Neural crest cell (in vitro differentiated cells): ENCODE data around the gene TMEM187. TPM values are rescaled to one million over a fixed set of nuclear protein-coding genes. Genes with fewer than 3 reads are reported as not detected.

ENCODE experiments used
- DNase-seq: peaks from one replicate; pipeline ENCODE4 v3.0.0; 2021; ENCODE audit warnings: low read depth, mixed read lengths, low spot score
- H3K27ac Mint-ChIP-seq: one replicate; pipeline ENCODE4 v1.8.0; 2021; ENCODE audit warnings: mild to moderate bottlenecking, mixed read lengths; ENCODE audit not compliant: unreplicated experiment
- H3K27me3 Mint-ChIP-seq: 2 replicates; pipeline ENCODE4 v1.8.0; 2021; ENCODE audit warnings: low read depth, mild to moderate bottlenecking, mixed read lengths
- H3K36me3 Mint-ChIP-seq: 2 replicates; pipeline ENCODE4 v1.8.0; 2021; ENCODE audit warnings: low read depth, mild to moderate bottlenecking, mixed read lengths
- H3K4me1 Mint-ChIP-seq: 2 replicates; pipeline ENCODE4 v1.8.0; 2021; ENCODE audit warnings: mixed read lengths
- H3K4me3 Mint-ChIP-seq: one replicate; pipeline ENCODE4 v1.8.0; 2021; ENCODE audit warnings: mild to moderate bottlenecking, mixed read lengths
- H3K9me3 Mint-ChIP-seq: 2 replicates; pipeline ENCODE4 v1.8.0; 2021; ENCODE audit warnings: mixed read lengths
- total RNA-seq: library from RNA; stranded (reverse); gene quantifications from 2 replicates; pipeline ENCODE4 v1.2.1, GENCODE V29; 2021
- TF ChIP-seq, protein P1 (sequence below): fragments of 200-600 bp; sonication (generic); conservative IDR thresholded peaks from 2 replicates; pipeline ENCODE4 v1.5.0; 2021; ENCODE audit warnings: antibody characterized with exemption, mild to moderate bottlenecking

The TMEM187 gene
- total RNA-seq, 1 donor from 2014 or later = 8.0 TPM

- H3K4me1 Mint-ChIP-seq = peaks cover 14% of the 10 kb centered on the region
- H3K27ac Mint-ChIP-seq = peak overlapping the region; percentile 19
- TF ChIP-seq, protein P1, sequence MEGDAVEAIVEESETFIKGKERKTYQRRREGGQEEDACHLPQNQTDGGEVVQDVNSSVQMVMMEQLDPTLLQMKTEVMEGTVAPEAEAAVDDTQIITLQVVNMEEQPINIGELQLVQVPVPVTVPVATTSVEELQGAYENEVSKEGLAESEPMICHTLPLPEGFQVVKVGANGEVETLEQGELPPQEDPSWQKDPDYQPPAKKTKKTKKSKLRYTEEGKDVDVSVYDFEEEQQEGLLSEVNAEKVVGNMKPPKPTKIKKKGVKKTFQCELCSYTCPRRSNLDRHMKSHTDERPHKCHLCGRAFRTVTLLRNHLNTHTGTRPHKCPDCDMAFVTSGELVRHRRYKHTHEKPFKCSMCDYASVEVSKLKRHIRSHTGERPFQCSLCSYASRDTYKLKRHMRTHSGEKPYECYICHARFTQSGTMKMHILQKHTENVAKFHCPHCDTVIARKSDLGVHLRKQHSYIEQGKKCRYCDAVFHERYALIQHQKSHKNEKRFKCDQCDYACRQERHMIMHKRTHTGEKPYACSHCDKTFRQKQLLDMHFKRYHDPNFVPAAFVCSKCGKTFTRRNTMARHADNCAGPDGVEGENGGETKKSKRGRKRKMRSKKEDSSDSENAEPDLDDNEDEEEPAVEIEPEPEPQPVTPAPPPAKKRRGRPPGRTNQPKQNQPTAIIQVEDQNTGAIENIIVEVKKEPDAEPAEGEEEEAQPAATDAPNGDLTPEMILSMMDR = no peak
- H3K9me3 Mint-ChIP-seq = no peaks in the 10 kb centered on the region
- DNase-seq = no peak
- peaks cover 8% of the 10 kb centered on the region for H3K36me3 Mint-ChIP-seq
- H3K4me3 Mint-ChIP-seq = no peak overlapping the region
- peaks cover 2% of the 10 kb centered on the region for H3K27me3 Mint-ChIP-seq
These were observed 52.7 kb downstream of the TMEM187 start for GRCh38 chrX:154025230-154025629.

- Mint-ChIP-seq H3K27ac (no peak overlapping the region), H3K27me3 (no peaks in the 10 kb centered on the region), H3K36me3 (peaks cover 8% of the 10 kb centered on the region), H3K4me3 (no peak overlapping the region), H3K9me3 (no peaks in the 10 kb centered on the region), H3K4me1 (peaks cover 10% of the 10 kb centered on the region)
- TF ChIP-seq, protein P1 = no peak
- DNase-seq = no peak
These were observed 53.8 kb downstream of the TMEM187 start for GRCh38 chrX:154026136-154027021.

DNA sequence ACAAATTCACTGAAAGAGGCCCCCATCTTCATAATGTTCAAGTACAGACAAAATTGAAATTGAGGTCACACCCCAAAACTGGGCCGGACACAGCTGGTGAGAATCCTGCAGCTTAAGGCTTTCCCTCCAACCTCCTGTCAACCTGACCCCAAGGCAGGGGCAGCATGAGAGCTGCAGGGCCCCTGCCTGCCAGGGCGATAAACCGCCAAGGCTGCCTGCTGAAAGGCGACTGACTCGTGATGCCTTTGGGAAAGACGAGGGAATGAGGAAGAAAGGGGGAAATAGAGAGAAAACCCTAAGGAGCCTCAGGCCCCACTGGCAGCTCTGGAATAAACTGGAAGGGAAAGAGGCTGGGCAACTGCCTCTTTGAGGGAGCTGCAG, 54.5 kb downstream of the TMEM187 start:
- no peak for DNase-seq

DNA sequence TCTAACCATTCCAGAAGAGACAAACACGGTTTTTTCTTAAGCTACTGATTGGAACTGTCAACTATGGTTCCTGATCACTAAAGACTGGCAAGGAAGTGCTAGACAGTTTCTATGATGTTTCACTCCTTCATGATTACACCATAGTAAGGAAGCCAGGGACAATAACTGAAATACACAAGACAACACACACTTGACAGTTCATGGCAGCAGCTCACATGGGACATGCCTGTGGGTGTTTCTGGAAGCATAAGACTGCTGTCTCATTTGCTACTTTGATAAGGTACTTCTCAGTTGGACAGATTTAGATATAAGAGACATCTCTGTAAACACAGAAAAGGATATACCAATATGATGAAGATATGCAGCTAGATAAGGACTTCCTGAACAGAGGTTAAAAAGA, 55.4 kb downstream of the TMEM187 start:
- Mint-ChIP-seq H3K27me3 (no peaks in the 10 kb centered on the region), H3K36me3 (peaks cover 8% of the 10 kb centered on the region), H3K4me3 (no peak overlapping the region), H3K9me3 (no peaks in the 10 kb centered on the region), H3K4me1 (peaks cover 6% of the 10 kb centered on the region), H3K27ac (no peak overlapping the region)
- DNase-seq = no peak
- TF ChIP-seq, protein P1 = no peak

More for the DNA sequence above, 54.5 kb downstream of the TMEM187 start:
- Mint-ChIP-seq H3K36me3 (peaks cover 8% of the 10 kb centered on the region), H3K27ac (no peak overlapping the region), H3K9me3 (no peaks in the 10 kb centered on the region), H3K4me1 (peaks cover 10% of the 10 kb centered on the region), H3K27me3 (no peaks in the 10 kb centered on the region), H3K4me3 (no peak overlapping the region)
- TF ChIP-seq, protein P1 = no peak

GRCh38 chrX:154028502-154029184, 56.1 kb downstream of the TMEM187 start:
- DNase-seq = no peak
- Mint-ChIP-seq H3K27ac (no peak overlapping the region), H3K4me3 (no peak overlapping the region), H3K9me3 (no peaks in the 10 kb centered on the region), H3K36me3 (peaks cover 4% of the 10 kb centered on the region), H3K4me1 (peaks cover 2% of the 10 kb centered on the region), H3K27me3 (no peaks in the 10 kb centered on the region)
- TF ChIP-seq, protein P1 = no peak
